OCI-LY7 (cell line): ENCODE results near the gene GSN. TPM values are rescaled to one million over a fixed set of nuclear protein-coding genes. Genes with fewer than 3 reads are reported as not detected.

Source experiments
- total RNA-seq, 2 experiments: library from RNA; depleted of rRNA in 1 of 2; stranded (reverse); fragments of >200 nt in 1 of 2; shearing (Covaris generic) in 1 of 2; gene quantifications; 2 replicates each; pipeline ENCODE4 v1.2.3, GENCODE V29; 2014 to 2022

The GSN gene
- total RNA-seq, 2 experiments from 2014 or later: 13.4 to 16.3 TPM

Other genes with a start within 250 kb of the GSN start
- 2.7 and 3.8 TPM in 2 replicates for gene C5, start 217.9 kb upstream of the GSN start, total RNA-seq (2014; rRNA removed; shearing (Covaris generic))
- 7.9 and 10.2 TPM in 2 replicates for gene C5, start 217.9 kb upstream of the GSN start, total RNA-seq (2022)
- gene CNTRL, start 193.2 kb upstream of the GSN start, total RNA-seq (2014; rRNA removed; shearing (Covaris generic)): 81.4 and 94.9 TPM in 2 replicates
- gene CNTRL, start 193.2 kb upstream of the GSN start, total RNA-seq (2022): 113 and 138 TPM in 2 replicates
- gene RAB14, start 66.3 kb upstream of the GSN start, total RNA-seq (2014; rRNA removed; shearing (Covaris generic)): 8.1 and 8.6 TPM in 2 replicates
- 37.1 and 37.2 TPM in 2 replicates for gene RAB14, start 66.3 kb upstream of the GSN start, total RNA-seq (2022)
- 3.3 and 5.7 TPM in 2 replicates for gene STOM, start 102.1 kb downstream of the GSN start, total RNA-seq (2014; rRNA removed; shearing (Covaris generic))
- gene STOM, start 102.1 kb downstream of the GSN start, total RNA-seq (2022): 7.3 and 8.1 TPM in 2 replicates
- not detected in 2 replicates for gene GGTA1, start 231.7 kb downstream of the GSN start, total RNA-seq (2014; rRNA removed; shearing (Covaris generic))
- not detected in 2 replicates for gene GGTA1, start 231.7 kb downstream of the GSN start, total RNA-seq (2022)